ENCODE data around the gene UBASH3A. TPM values are rescaled to one million over a fixed set of nuclear protein-coding genes. Genes with fewer than 3 reads are reported as not detected.

The UBASH3A gene
- total and polyA plus RNA-seq, 4 donors, result 0.58 to 0.88 (median 0.67) TPM

DNA sequence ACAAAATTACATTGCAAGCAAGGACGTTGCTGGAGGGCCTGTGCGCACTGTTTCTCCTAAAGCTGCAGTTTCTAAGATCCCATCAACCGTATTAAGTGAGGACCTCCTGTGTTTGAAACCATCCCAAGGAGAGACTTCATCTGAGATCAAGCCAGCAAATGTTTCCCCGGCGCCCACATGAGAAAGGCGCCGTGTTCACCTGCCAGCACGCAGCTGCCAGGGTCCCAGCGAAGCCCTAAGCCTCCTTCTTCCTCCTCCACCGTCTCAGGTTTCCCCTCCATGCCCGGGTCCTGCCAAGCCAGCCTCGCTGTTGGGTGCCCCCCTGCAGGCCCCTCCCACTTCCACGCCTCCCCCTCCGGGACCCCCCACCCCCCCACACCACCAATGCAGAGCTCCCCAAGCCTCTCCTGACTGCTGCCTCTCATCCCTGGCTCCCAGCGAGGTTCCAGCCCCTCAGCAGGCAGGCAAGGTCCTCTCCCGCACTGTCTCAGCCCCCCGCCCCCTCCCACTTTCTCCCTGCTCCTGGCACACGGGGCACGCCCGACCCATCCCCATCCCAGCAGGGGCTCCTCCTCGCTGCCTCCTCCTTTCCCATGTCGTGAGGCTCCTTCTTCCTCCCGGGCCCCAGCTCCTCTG lies 28.7 kb upstream of the UBASH3A start:
- Histone ChIP-seq H3K4me3 (no peak overlapping the region), H3K9me3 (ENCODE audit: control insufficient read depth in 4 of 4, insufficient read depth in 3 of 4, low read length in 3 of 4) (no peaks in the 10 kb centered on the region), H3K27ac (ENCODE audit: low read depth in 1 of 2, low read length in 1 of 2) (no peak overlapping the region), H3K9ac (ENCODE audit: insufficient read depth in 1 of 2, low read length in 2 of 2) (no peak overlapping the region), H3K36me3 (ENCODE audit: control insufficient read depth in 4 of 4, insufficient read depth in 4 of 4, low read length in 4 of 4) (no peaks in the 10 kb centered on the region), H3K27me3 (ENCODE audit: control insufficient read depth in 3 of 3, insufficient read depth in 3 of 3, low read length in 2 of 3) (no peaks in the 10 kb centered on the region), H3K4me1 (ENCODE audit: control insufficient read depth in 5 of 5, insufficient read depth in 5 of 5, low read length in 5 of 5) (peaks cover 0 to 12% (median 0%) of the 10 kb centered on the region in 5 donors)
- 54 to 55% methylated on average over 23 of the region's 23 CpGs for WGBS, 2 donors
- DNase-seq (no peak), ATAC-seq (ENCODE audit: insufficient read depth, low FRiP score) (no peak)
- TF ChIP-seq, protein P1, sequence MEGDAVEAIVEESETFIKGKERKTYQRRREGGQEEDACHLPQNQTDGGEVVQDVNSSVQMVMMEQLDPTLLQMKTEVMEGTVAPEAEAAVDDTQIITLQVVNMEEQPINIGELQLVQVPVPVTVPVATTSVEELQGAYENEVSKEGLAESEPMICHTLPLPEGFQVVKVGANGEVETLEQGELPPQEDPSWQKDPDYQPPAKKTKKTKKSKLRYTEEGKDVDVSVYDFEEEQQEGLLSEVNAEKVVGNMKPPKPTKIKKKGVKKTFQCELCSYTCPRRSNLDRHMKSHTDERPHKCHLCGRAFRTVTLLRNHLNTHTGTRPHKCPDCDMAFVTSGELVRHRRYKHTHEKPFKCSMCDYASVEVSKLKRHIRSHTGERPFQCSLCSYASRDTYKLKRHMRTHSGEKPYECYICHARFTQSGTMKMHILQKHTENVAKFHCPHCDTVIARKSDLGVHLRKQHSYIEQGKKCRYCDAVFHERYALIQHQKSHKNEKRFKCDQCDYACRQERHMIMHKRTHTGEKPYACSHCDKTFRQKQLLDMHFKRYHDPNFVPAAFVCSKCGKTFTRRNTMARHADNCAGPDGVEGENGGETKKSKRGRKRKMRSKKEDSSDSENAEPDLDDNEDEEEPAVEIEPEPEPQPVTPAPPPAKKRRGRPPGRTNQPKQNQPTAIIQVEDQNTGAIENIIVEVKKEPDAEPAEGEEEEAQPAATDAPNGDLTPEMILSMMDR (IDR thresholded peaks at IDR 0.05; ENCODE audit: control extremely low read depth, extremely low read depth), result no peak

DNA sequence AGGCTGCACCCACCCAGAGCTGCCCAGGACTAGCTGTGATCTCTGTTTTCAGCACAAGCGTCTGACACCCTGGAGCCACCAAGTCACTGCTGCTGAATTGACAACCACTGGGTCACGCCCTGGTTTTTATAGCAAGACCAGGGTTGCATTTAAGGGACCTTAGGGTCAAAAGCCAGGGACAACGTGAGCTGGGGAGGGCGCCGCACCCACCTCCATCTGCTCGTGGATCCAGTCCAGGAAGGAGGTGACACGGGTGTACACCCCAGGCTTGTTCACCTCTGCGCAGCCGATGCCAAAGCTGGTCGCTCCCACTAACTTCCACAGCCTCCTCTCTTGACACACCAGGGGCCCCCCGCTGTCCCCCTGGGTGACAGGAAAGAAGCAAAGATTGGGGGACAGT lies 28.2 kb upstream of the UBASH3A start:
- DNase-seq, result no peak
- Histone ChIP-seq H3K4me1 (ENCODE audit: control insufficient read depth in 5 of 5, insufficient read depth in 5 of 5, low read length in 5 of 5) (peaks cover 0 to 12% (median 0%) of the 10 kb centered on the region in 5 donors), H3K36me3 (ENCODE audit: control insufficient read depth in 4 of 4, insufficient read depth in 4 of 4, low read length in 4 of 4) (no peaks in the 10 kb centered on the region), H3K9ac (ENCODE audit: insufficient read depth in 1 of 2, low read length in 2 of 2) (no peak overlapping the region), H3K9me3 (ENCODE audit: control insufficient read depth in 4 of 4, insufficient read depth in 3 of 4, low read length in 3 of 4) (no peaks in the 10 kb centered on the region), H3K27me3 (ENCODE audit: control insufficient read depth in 3 of 3, insufficient read depth in 3 of 3, low read length in 2 of 3) (no peaks in the 10 kb centered on the region), H3K4me3 (no peak overlapping the region), H3K27ac (ENCODE audit: low read depth in 1 of 2, low read length in 1 of 2) (no peak overlapping the region)
- TF ChIP-seq, protein P1 (IDR thresholded peaks at IDR 0.05; ENCODE audit: control extremely low read depth, extremely low read depth), result no peak
- no peak for ATAC-seq (ENCODE audit: insufficient read depth, low FRiP score)
- WGBS, 2 donors, result 79 to 86% methylated on average over 11 of the region's 11 CpGs

DNA sequence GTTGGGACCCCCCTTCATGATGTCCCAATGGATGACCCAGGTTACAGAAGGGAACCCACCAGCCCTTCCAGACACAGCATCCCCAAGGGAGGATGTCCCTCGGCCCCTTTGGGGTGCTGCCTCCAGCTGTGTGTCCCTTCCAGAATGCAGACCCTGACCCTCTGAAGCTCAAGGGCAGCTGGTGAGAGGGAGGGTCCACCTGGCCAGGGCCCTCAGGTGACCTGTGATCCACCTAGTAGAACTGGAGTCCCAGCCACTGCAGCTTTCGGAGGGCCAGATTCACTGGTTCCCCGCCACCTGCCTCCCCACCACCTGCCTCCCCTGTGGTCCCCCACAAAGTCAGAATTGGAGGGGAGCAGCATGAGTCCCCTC lies 27.8 kb upstream of the UBASH3A start:
- TF ChIP-seq, protein P1 (IDR thresholded peaks at IDR 0.05; ENCODE audit: control extremely low read depth, extremely low read depth), result no peak
- no peaks in the 10 kb centered on the region for H3K27me3 ChIP-seq (ENCODE audit: control insufficient read depth in 3 of 3, insufficient read depth in 3 of 3, low read length in 2 of 3)
- ATAC-seq (ENCODE audit: insufficient read depth, low FRiP score) (no peak), DNase-seq (no peak)
- no peaks in the 10 kb centered on the region for H3K36me3 ChIP-seq (ENCODE audit: control insufficient read depth in 4 of 4, insufficient read depth in 4 of 4, low read length in 4 of 4)
- H3K9ac ChIP-seq (ENCODE audit: insufficient read depth in 1 of 2, low read length in 2 of 2), result no peak overlapping the region
- 92 to 95% methylated on average over 3 of the region's 3 CpGs for WGBS, 2 donors
- peaks cover 0 to 12% (median 0%) of the 10 kb centered on the region in 5 donors for H3K4me1 ChIP-seq (ENCODE audit: control insufficient read depth in 5 of 5, insufficient read depth in 5 of 5, low read length in 5 of 5)
- no peak overlapping the region for H3K27ac ChIP-seq (ENCODE audit: low read depth in 1 of 2, low read length in 1 of 2)
- H3K4me3 ChIP-seq, result no peak overlapping the region
- no peaks in the 10 kb centered on the region for H3K9me3 ChIP-seq (ENCODE audit: control insufficient read depth in 4 of 4, insufficient read depth in 3 of 4, low read length in 3 of 4)
